Renal cortex interstitium (tissue), 3 donors: ENCODE results near the gene ITGA7. TPM values are rescaled to one million over a fixed set of nuclear protein-coding genes. Genes with fewer than 3 reads are reported as not detected.

Source experiments
- polyA plus RNA-seq, 3 donors: library from polyadenylated mRNA; unstranded; fragments of 120-200 nt; gene quantifications; one replicate each; pipeline ENCODE4 v1.2.1, GENCODE V29; 2013; ENCODE audit not compliant: insufficient read length in 3 of 3

ITGA7 gene
- polyA plus RNA-seq, 3 donors, result 23.7 to 45.7 (median 44.0) TPM

Other genes with a start within 250 kb of the ITGA7 start
- not detected for gene OR6C70, start 237.8 kb downstream of the ITGA7 start, polyA plus RNA-seq
- not detected for gene OR6C68, start 215.5 kb downstream of the ITGA7 start, polyA plus RNA-seq
- gene OR6C4, start 158.3 kb downstream of the ITGA7 start, polyA plus RNA-seq, result not detected
- gene OR2AP1, start 135.4 kb downstream of the ITGA7 start, polyA plus RNA-seq, result not detected
- not detected for gene OR10P1, start 71.0 kb downstream of the ITGA7 start, polyA plus RNA-seq
- gene BLOC1S1, start 8.1 kb upstream of the ITGA7 start, polyA plus RNA-seq, result 100 to 1,000 TPM; 102 to 143 (median 110) TPM
- 10 to 100 TPM; 22.5 to 46.1 (median 24.5) TPM for gene RDH5, start 12.5 kb upstream of the ITGA7 start, polyA plus RNA-seq
- gene CD63, start 21.1 kb upstream of the ITGA7 start, polyA plus RNA-seq, result 100 to 1,000 TPM; 647 to 692 (median 648) TPM
- 10 to 100 TPM; 19.5 to 25.6 (median 20.6) TPM for gene GDF11, start 35.2 kb upstream of the ITGA7 start, polyA plus RNA-seq
- 100 to 1,000 TPM in 2 of 3 donors, 10 to 100 TPM in 1; 97.2 to 143 (median 119) TPM for gene SARNP, start 109.8 kb upstream of the ITGA7 start, polyA plus RNA-seq
- 10 to 100 TPM; 33.7 to 34.7 (median 34.0) TPM for gene ORMDL2, start 110.1 kb upstream of the ITGA7 start, polyA plus RNA-seq
- gene DNAJC14, start 121.7 kb upstream of the ITGA7 start, polyA plus RNA-seq, result 10 to 100 TPM; 40.3 to 46.0 (median 41.7) TPM
- 1 to 10 TPM in 1 of 3 donors, under 1 TPM in 2; 0.68 to 1.4 (median 0.72) TPM for gene MMP19, start 135.0 kb upstream of the ITGA7 start, polyA plus RNA-seq
- 10 to 100 TPM; 32.3 to 40.0 (median 37.5) TPM for gene PYM1, start 220.0 kb upstream of the ITGA7 start, polyA plus RNA-seq
- 10 to 100 TPM; 15.5 to 22.8 (median 19.9) TPM for gene DGKA, start 223.3 kb upstream of the ITGA7 start, polyA plus RNA-seq